OCI-LY7 (cell line): Measurements from ENCODE around the gene SMURF1. TPM values are rescaled to one million over a fixed set of nuclear protein-coding genes. Genes with fewer than 3 reads are reported as not detected.

Source experiments
- BruUV-seq: library from RNA; stranded (reverse); fragments of 400-500 nt; replicated peaks from 2 replicates; lab custom pipeline; 2021; lab: Mats Ljungman, UMichigan
- CTCF ChIA-PET: fragments of 300-600 bp; sonication (Branson Sonifier 250); formaldehyde crosslinking; loops from one replicate; lab custom pipeline; 2022; ENCODE audit warnings: antibody characterized with exemption; ENCODE audit not compliant: unreplicated experiment; lab: Charles Lee
- POLR2A ChIA-PET: fragments of 300-600 bp; sonication (Branson Sonifier 250); formaldehyde crosslinking; loops from one replicate; lab custom pipeline; 2022; ENCODE audit warnings: antibody characterized with exemption; lab: Charles Lee
- DNase-seq: peaks from one replicate; pipeline ENCODE4 v3.0.0-alpha.2; 2015; ENCODE audit warnings: low spot score
- H2AFZ ChIP-seq: fragments of 200-600 bp; sonication (generic), shearing (Covaris generic); 2 replicates; pipeline ENCODE4 v1.6.1; 2014; ENCODE audit warnings: mild to moderate bottlenecking, antibody characterized with exemption, low read length, moderate library complexity
- H3K27ac ChIP-seq: fragments of 200-600 bp; sonication (generic); 2 replicates; pipeline ENCODE4 v1.5.1; 2014; ENCODE audit warnings: mixed run types, low read depth, mild to moderate bottlenecking, moderate library complexity, low read length, inconsistent platforms; ENCODE audit not compliant: poor library complexity, severe bottlenecking
- H3K36me3 ChIP-seq: fragments of 200-600 bp; sonication (generic); 2 replicates; pipeline ENCODE4 v1.6.1; 2014; ENCODE audit warnings: mild to moderate bottlenecking, antibody characterized with exemption, low read length, moderate library complexity, mixed read lengths; ENCODE audit not compliant: insufficient read depth
- H3K4me1 ChIP-seq: fragments of 200-600 bp; sonication (generic); 2 replicates; pipeline ENCODE4 v1.5.1; 2014; ENCODE audit warnings: mild to moderate bottlenecking, low read length; ENCODE audit not compliant: insufficient read depth, poor library complexity, severe bottlenecking
- H3K4me2 ChIP-seq: fragments of 200-600 bp; sonication (generic); 2 replicates; pipeline ENCODE4 v1.6.1; 2014; ENCODE audit warnings: mild to moderate bottlenecking, low read length
- H3K4me3 ChIP-seq: fragments of 200-600 bp; sonication (generic); 2 replicates; pipeline ENCODE4 v1.5.1; 2014; ENCODE audit warnings: mild to moderate bottlenecking, low read depth, low read length; ENCODE audit not compliant: poor library complexity, severe bottlenecking
- H3K79me2 ChIP-seq: fragments of 200-600 bp; sonication (generic); 2 replicates; pipeline ENCODE4 v1.6.1; 2016; ENCODE audit warnings: low read depth, mild to moderate bottlenecking, low read length, moderate library complexity, mixed read lengths; ENCODE audit not compliant: insufficient read depth
- H3K9me2 ChIP-seq: fragments of 200-600 bp; sonication (generic); 2 replicates; pipeline ENCODE4 v1.6.1; 2016; ENCODE audit warnings: mild to moderate bottlenecking, low read length, mixed read lengths; ENCODE audit not compliant: insufficient read depth
- H3K9me3 ChIP-seq: fragments of 200-600 bp; sonication (generic); 2 replicates; pipeline ENCODE4 v1.6.1; 2014; ENCODE audit warnings: mild to moderate bottlenecking, mixed run types, low read length, mixed read lengths
- H4K20me1 ChIP-seq: fragments of 200-600 bp; sonication (generic); 2 replicates; pipeline ENCODE4 v1.6.1; 2014; ENCODE audit warnings: mild to moderate bottlenecking, antibody characterized with exemption, low read length, moderate library complexity, mixed read lengths; ENCODE audit not compliant: insufficient read depth
- EZH2phosphoT487 ChIP-seq: fragments of 200-600 bp; sonication (generic); IDR thresholded peaks from 2 replicates; pipeline ENCODE4 v1.6.1; 2018; ENCODE audit warnings: low read depth, borderline replicate concordance, mild to moderate bottlenecking, mixed run types, antibody characterized with exemption, low read length, moderate library complexity, mixed read lengths
- intact Hi-C: fragments of 100-400 bp; cut with micrococcal nuclease; formaldehyde crosslinking; loops from one replicate; pipeline ENCODE4 v1.10.0; 2022; ENCODE audit not compliant: unreplicated experiment
- total RNA-seq, 2 experiments: library from RNA; depleted of rRNA in 1 of 2; stranded (reverse); fragments of >200 nt in 1 of 2; shearing (Covaris generic) in 1 of 2; gene quantifications; 2 replicates each; pipeline ENCODE4 v1.2.3, GENCODE V29; 2014 to 2022
- TF ChIP-seq, protein P1 (sequence below): fragments of 200-600 bp; sonication (generic); conservative IDR thresholded peaks from 2 replicates; pipeline ENCODE4 v1.5.1; 2014; ENCODE audit warnings: mild to moderate bottlenecking, antibody characterized with exemption, low read length, moderate library complexity, mixed read lengths

SMURF1 gene
- total RNA-seq, 2 experiments from 2014 or later, result 11.5 to 17.8 TPM

DNA sequence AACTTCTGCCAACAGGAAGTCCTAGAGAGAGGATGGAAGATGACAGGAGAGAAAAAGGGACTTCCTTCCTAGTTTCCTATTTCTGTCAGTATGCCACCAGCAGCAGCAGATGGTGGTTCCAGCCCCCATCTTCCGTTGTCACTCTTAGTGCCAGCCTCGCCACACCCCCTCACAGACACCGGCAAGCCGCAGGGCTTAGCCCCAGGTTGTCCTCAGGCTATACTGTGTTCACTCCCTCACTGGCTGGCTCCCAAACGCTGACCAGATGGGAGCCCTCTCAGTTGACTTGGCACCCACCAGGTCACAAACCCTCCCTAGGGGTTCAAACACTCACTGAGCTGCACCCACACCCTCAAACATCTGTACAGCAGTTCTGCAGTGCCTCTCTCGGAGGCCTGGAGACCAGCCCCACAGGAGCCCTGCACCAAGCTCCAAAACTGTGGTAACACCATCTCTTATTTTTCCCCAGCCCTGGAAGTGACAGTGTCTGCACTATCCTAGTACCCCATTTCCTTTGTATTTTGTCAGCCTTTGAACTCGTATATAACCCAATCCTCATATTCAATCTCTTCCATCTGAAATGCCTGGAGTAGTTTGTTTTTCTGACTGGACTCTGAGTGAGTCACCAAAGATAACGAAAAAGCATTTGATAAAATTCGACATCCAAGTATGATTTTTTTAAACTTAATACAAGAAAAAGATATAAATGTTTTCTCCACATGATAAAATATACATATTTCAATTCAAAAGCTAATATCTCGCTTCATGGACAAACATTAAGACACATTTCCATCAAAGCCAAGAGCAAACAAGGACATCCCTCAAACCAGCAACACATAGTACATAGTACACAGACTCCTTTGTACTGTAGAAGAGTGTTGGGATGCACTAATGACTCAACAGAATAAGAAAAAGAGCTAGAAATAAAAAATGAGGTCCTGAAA, 34.5 kb downstream of the SMURF1 start:
- TF ChIP-seq, protein P1, sequence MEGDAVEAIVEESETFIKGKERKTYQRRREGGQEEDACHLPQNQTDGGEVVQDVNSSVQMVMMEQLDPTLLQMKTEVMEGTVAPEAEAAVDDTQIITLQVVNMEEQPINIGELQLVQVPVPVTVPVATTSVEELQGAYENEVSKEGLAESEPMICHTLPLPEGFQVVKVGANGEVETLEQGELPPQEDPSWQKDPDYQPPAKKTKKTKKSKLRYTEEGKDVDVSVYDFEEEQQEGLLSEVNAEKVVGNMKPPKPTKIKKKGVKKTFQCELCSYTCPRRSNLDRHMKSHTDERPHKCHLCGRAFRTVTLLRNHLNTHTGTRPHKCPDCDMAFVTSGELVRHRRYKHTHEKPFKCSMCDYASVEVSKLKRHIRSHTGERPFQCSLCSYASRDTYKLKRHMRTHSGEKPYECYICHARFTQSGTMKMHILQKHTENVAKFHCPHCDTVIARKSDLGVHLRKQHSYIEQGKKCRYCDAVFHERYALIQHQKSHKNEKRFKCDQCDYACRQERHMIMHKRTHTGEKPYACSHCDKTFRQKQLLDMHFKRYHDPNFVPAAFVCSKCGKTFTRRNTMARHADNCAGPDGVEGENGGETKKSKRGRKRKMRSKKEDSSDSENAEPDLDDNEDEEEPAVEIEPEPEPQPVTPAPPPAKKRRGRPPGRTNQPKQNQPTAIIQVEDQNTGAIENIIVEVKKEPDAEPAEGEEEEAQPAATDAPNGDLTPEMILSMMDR, result no peak
- TF ChIP-seq EZH2phosphoT487, result no peak
- Histone ChIP-seq H3K36me3 (peaks cover 5% of the 10 kb centered on the region; the same call in 1 of the 2 replicates), H3K9me3 (no peaks in the 10 kb centered on the region; the same call in 1 of the 2 replicates), H3K79me2 (peaks cover 62% of the 10 kb centered on the region; the same call in 1 of the 2 replicates), H4K20me1 (peaks cover 3% of the 10 kb centered on the region; the same call in 1 of the 2 replicates), H3K4me3 (no peak overlapping the region), H3K4me2 (no peak overlapping the region), H3K4me1 (peaks cover 11% of the 10 kb centered on the region), H3K27ac (no peak overlapping the region), H2AFZ (no peak overlapping the region), H3K9me2 (no peaks in the 10 kb centered on the region)
- no peak for DNase-seq
- BruUV-seq, result no TSS peak
- POLR2A ChIA-PET, result interaction anchor here (0.7 kb wide), 1 partner anchor 10 kb away, joined by 5 read pairs; no protein-coding TSS in a partner anchor
- CTCF ChIA-PET, result no interaction called here
- intact Hi-C loops, result no loop called here

DNA sequence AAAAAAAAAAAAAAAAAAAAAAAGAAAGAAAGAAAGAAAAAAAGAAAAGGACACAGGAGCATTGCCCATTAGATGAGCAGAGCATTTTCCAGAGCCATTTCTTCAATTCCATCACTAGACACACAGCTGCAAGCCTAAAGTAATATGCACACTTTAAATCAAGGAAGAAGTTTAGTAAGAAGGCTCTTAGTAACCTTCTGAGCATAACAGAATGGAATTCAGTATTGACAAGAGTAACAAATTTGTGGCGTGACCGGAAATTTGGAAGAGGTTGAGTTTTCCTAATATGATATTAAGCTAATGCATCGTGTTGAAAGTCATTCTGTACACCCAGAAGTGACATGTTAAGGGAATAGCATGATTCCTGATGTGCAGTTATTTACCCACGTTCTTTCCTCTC, 35.3 kb downstream of the SMURF1 start:
- no peak for DNase-seq
- ChIA-PET CTCF (no interaction called here), POLR2A (interaction anchor here (0.6 to 0.7 kb wide), 2 partner anchors 11 to 725 kb away, joined by 3 to 5 read pairs; no protein-coding TSS in a partner anchor)
- Histone ChIP-seq H3K79me2 (peaks cover 57% of the 10 kb centered on the region; the same call in 1 of the 2 replicates), H3K4me3 (no peak overlapping the region), H3K27ac (no peak overlapping the region), H3K36me3 (peaks cover 5% of the 10 kb centered on the region; the same call in 1 of the 2 replicates), H3K9me2 (no peaks in the 10 kb centered on the region), H4K20me1 (peaks cover 6% of the 10 kb centered on the region; the same call in 1 of the 2 replicates), H3K4me2 (no peak overlapping the region), H2AFZ (no peak overlapping the region), H3K4me1 (peaks cover 11% of the 10 kb centered on the region), H3K9me3 (no peaks in the 10 kb centered on the region)
- intact Hi-C loops, result no loop called here
- TF ChIP-seq, protein P1, result no peak
- no peak for TF ChIP-seq EZH2phosphoT487
- no TSS peak for BruUV-seq
